HG02610 (cell line): ENCODE results near the gene MPC2.
"Not testable (repeated sequence)": the region's sequence is repeated elsewhere in the genome, so short reads cannot be mapped to it uniquely, and the experiment has no call there.

ENCODE experiments used
- ATAC-seq: cut with Tn5 transposase; IDR thresholded peaks from one replicate; pipeline ENCODE4 v1.9.1; 2021; ENCODE audit warnings: mild to moderate bottlenecking, moderate library complexity; ENCODE audit not compliant: unreplicated experiment

MPC2 gene

DNA sequence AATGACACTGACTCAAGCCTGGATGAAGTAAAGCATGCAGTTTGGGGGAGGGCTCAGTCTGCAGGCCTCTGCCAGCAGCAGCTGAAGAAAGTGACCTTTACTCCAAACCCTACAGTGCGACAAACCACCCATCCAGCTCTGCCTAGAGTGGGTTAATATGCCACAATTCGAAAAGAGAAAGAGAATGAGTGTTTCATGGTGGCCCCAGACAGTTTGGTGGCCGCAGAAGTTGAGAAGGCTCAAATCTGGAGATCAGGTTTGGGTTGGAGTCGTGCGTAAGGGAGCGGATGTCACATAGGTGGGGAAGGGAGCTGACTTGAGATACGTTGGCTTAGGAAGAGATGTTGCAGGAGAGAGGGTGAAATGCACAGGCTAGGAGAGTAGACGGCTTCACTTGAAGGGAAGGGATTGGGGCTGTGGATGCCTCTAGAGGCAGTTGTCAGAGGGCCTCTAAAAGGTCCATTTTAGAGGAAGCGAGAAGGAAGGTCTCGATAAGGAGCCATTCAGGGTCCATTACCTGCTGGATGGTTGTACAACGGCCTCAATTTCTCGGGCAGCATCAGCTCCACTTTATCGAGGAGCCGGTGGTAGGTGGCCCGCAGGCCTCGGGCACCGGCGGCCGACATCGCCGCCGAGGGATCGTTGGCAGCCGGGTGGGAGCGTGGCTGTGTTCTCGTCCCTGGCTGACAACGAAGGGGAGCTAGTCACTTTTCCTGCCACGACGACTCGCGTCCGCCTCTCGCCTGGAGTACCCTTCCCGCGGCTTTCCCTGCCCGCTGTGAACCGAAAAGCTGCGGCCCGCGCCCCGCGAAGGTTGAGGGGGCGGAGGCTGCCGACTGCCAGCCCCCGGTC, 1.4 kb downstream of the MPC2 start:
- peak; percentile 1 for ATAC-seq

DNA sequence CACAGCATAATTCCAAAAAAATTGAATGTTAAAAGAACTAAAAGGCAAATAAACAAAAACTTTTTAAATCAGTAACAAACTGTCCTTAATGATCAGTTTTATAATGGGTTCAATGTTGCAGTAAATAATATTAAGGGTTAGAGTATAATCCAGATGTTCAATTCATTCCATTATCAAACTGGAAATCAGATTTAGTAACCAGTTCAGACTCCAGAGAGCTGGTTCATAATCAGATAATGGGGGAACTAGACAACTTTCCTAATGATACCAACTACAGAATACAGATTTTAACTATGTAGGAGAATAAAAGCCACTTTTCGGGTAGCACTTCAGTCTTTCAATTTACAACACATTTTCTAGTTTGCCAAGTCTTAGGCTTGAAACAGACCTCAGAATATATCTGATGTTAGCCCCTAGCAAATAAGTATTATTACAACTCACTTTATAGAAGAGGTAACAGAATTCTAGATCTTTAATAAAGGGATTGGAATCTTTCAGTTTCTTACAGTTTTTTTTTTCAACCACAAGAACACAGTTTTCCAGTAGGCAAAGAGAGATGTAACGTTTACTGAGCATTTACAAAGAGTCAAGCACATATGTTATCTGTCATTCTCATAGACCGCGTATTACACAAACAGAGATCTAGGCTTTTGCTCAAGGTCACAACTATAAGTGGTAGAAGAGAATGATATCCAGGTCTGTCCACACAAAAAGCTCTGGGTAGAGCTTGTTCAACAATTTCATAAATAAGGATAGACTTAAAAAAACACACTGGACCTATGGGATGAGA, 2.3 kb downstream of the MPC2 start:
- no peak for ATAC-seq

DNA sequence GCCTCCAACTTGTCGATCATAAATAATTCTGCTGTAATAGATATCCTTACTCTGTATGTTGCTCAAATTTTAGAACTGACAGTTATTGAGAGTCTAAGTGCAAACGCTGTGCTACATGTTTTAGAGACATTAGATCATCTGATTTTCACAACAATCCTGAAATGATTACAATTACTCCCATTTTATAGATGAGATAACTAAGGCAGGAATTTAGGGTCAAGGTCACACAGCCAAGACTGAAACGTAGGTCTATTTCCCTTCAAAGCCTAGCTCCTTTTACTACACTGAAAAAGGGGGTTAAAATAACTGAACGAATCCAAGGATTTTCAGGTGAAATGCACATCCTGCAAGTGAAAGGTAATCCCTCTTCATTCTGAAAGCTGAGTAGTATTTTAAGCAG, 3.1 kb downstream of the MPC2 start:
- no peak for ATAC-seq

DNA sequence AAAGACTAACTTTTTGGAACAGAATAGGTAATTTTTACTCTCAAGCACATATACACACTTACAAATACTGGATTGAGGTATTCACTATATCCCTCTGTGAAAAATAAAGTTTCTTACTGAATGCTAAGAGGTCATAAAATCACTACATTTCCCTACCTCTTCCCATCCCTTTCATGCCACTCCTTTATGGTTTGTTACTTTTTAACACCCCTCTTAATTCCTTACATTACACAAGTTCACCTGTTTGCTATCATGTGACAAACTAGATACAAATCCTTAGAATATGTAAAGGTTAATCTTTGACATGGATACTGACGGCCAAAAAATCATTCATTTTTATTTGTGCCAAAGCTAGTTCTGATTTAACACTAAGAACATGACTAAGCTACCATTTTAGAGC, 7.1 kb downstream of the MPC2 start:
- no peak for ATAC-seq

DNA sequence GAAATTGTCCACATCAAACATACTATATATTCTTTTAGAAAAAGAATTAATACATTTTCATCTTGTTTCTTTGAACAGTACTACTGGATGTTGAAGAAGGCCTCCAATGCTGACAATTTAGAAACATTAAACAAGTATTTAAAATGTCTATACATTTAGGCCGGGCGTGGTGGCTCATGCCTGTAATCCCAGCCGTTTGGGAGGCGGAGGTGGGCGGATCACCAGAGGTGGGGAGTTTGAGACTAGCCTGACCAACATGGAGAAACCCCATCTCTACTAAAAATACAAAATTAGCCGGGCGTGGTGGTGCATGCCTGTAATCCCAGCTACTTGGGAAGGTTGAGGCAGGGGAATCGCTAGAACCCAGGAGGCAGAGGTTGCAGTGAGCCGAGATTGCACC, 8.0 kb downstream of the MPC2 start:
- not testable (repeated sequence) for ATAC-seq

DNA sequence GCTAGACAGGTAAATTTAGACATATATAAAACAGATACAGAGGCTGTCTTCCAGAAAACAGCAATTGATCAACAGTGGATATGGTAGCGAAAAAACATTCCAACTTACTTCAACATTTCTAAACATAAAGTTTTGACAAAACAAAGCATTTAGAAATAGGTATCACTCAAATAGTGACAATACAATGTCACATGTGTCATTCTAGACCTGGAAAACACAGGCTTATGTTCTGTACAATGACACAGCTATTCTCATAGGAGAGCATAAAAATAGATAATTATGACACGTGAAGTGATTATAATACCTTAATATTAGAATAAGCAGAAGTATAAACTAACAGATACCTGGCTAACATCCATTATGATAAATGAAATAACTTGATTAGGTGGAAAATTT, 8.4 kb downstream of the MPC2 start:
- ATAC-seq = no peak

DNA sequence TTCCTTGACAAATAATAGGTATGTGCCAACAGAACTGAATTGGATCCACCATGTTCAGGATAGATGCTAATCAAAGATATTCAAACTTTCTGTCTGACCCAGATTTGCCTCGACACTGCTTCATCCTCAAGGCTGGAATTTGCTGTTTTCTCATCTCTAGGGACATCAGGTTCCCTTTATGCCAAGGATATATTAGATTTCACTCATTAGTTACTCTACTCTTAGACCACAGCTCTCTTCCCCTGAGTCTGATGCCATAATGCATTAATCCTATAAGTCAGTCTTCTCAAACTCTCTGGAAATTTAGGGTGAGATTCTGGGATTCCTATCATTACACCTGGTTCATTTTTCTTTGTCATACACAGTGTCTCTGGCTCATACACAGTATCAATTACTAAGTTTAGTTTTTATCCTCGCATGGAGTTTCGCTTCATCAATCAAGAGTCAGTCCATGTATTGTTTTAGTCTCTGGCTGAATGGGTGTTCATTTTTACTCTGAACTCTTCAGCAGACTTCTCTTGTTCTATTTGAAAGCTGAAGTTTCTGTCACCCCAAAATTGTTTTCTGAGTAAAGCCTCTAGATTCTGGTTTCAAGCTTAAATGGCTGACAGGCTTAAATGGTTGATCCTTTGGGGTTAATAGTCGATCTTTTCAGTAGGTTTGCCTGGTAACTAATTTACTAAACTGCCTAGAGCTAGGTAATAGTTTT, 9.7 kb downstream of the MPC2 start:
- no peak for ATAC-seq

DNA sequence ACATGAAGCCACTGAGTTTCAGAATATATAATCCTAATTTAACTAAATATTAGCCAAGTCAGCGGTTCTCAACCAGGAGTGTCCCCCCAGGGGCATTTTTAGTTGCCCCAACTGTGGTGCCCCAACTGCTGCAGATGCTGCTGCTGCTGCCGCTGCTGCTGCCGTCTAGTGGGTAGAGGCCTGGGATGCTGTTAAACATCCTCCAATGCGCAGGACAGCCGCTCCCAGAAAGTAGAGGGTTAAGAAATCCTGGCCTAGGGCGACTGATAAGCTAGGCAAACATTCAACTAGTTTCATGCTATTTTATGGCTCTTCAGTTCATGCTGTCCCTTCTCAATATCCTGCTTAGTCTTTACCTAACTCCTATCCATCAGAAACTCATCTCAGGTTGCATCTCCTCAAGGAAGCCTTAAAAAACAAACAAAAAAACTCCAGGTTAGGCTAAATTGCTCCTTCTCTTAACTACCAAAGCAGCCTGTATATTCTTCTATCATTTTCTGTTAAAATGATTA, 10.3 kb downstream of the MPC2 start:
- no peak for ATAC-seq

DNA sequence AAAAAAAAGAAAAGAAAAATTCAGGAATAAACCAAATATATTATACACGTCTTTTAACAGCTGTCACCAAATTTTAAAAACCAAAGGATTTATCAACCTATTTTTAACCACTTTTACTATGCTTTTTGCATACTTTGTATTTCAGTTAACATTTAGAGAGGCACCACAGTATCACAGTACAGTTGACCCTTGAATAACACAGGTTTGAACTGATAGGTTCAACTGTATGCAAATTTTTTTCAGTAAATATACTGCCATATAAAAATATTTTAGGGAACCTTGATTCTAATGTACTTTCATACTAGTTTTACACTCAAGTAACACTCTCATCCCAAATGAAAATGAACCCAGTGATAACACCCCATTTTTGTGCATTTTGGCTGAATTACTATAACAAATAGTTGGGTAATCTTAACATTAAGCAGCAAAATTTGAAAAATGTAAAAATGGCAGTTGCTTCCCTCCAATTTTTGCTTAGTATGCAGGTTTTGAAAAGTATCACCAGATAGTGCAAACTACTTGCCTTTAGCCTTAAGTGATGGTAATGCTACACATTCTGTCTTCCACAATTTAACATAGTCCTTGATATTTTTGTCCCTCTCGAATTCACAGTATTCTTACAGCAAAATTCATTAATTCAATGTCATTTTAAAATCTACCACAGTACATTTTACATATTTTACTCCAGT, 12.2 kb downstream of the MPC2 start:
- no peak for ATAC-seq

DNA sequence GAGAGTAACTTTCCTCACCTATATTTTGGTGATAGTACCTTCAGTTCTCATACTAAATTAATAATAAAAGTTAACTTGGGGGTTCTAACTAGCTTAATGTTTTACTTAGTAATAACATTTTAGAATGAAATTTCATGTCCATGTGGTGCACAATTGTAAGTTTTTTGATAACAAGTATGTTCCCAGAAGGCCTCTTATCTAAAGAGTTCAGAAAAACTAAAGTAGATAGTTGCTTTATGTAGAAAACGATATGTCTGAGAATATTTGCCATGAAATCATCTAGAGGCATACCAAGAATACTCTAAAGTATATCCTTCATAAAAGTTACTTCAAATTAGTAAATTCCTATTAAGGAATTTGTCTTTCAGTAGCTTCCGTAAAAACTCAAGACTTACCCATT, 12.8 kb downstream of the MPC2 start:
- no peak for ATAC-seq

DNA sequence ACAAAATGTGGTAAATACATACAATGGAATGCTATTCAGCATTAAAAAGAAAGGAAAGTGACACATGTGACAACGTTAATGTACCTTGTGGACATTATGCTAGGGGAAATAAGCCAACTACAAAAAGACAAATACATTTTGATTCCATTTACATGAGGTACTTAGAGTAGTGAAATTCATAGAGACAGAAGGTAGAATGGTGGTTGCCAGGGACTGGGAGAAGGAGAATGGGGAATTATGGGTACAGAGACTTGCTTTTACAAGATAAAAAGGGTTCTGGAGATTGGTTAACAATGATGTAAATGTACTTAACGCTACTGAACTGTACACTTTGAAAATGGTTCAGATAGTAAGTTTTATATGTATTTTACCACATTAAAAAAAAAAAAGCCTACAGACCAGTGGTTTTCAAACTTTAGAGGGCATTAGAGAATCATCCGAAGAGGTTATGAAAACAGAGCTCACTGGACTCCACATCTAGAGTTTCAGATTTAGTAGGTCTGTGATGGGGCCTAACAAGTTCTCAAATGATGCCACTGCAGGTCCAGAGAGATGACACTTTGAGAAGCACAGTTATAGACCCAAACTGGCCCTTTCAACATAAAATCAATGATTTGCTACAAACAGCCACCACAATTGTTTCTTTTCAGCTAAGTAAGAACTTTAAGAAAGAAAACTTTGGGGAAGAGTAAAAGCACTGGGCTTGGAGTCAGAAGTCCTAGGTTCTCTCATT, 13.4 kb downstream of the MPC2 start:
- no peak for ATAC-seq

DNA sequence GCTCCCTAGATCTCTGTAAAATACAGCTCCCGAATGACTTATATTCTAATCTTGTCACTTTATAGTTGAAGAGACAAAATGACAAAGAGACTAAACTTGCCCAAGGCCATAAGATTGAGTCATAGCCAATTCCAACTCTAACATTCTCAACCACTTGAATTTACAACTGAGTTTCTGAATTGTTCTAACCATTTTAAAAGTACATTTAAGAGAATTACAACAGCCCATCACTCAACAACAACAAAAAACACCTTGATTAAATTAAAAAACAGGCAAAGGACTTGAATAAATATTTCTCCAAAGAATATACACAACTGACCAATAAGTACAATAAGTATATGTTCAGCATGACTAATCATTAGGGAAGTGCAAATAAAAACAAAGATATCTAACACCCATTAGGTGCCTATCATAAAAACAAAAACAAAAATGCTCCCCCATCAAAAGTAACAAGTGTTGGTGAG, 14.2 kb downstream of the MPC2 start:
- no peak for ATAC-seq

DNA sequence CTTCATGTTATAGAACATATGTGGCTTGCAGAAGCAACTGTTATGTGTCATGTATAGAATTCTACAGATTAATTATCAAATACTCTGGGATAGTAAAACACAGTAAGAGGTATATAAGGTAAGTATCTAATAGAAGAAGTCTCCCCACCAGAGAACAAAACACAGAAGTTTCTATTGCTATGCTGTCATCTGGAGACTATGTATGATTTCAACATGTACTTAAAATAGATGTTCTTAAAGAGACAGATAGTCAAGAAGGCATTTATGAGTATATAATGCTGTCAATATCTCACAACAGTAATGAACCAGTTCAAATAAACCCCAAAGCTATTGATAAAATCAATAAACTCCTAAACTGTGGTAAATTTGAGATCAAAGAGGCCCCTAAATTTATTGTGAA, 14.8 kb downstream of the MPC2 start:
- ATAC-seq = no peak

DNA sequence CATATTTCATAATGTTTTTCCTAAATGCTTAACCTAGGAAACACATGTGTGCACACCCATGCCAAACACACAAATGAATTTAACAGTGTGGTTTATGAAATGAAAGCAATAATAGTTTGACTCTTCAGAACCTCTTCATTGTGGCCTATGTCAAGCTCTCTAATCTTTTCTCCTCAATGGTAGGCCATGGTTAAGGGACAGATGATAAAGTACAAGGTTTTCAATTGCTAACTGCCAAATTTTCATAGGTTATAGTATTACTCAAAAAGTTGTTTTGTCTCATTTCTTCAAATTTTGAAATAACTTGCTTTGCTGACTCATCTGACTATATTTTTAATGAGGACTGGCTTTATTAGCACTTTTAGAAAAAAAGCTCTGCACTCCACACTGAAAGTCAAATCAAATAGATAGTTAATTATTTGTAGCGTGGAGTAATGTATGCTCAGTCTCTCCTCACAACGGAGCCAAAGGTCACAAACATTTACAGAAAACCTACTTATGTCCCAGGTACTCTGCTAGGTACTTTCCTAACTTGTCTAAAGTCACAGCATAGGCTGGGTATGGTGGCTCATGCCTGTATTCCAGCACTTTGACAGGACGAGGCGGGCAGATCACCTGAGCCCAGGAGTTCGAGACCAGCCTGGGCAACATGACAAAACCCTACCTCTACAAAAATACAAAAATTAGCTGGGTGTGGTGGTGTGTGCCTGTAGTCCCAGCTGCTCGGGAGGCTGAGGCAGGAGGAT, 19.9 kb downstream of the MPC2 start:
- no peak for ATAC-seq

DNA sequence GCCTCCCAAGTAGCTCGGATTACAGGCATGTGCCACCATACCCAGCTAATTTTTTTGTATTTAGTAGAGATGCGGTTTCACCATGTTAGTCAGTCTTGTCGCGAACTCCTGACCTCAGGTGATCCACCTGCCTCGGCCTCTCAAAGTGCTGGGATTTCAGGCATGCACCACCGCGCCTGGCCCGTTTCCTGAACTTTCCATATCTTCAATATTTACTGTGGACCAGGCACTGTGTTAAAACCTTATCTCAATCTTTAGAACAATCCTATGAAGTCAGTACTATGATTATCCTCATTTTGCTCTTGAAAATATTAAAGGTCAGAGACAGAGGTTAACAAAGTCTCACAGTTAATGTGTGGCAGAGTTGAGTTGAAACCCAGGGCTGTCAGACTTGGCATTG, 21.3 kb downstream of the MPC2 start:
- ATAC-seq = no peak

DNA sequence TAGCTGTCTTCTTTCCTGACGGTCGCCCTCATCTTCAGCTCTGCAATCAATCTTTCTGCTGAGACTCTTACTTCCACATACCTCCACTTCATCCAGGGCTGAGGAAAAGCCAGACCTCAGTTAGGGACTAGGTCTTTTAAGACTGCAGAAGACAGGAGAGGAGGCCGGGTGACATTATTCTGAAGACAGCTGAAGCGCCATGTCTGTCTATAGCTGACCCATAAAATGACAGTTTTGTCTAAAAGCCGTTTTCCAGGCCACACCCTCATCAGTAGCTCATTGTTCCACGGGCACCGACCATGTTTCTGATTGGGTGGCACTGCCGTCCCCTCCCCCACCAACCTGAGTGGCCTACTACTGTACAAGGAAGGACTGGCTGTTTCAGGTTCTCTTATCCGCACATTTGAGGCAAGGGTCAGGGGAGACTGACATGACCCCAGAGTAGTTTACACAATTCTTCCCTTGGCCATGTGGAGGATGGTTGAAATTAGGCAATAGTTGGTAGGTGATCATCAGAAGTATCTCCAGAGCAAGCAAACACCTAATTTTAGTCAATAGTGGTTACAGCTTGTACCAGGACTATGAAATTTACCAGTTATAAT, 22.9 kb downstream of the MPC2 start, which contains the start of gene ADCY10:
Gene ADCY10 (minus strand): TSS at position 240 of the 602 bp plus-strand sequence. CDS start 8,994 bp downstream, outside the sequence.
- ATAC-seq = no peak

DNA sequence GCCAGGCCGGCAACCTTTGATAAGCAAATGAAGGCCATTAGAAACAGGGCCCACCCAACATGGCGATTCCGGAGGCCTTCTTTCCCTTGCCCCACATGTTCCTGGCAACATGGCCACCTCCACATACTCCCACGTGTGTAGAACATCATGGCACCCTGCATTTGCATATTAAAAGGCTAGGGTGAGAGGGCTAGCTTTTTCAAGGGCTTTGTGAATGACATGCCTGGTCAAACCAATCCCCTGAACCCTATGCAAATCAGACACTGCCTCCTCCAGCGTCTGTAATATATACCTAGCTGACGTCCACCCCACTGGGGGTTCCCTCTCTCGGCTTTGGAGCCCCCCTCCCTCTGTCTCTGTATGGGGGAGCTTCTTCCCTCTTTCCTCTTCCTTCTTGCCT, 24.6 kb downstream of the MPC2 start:
- ATAC-seq = no peak

DNA sequence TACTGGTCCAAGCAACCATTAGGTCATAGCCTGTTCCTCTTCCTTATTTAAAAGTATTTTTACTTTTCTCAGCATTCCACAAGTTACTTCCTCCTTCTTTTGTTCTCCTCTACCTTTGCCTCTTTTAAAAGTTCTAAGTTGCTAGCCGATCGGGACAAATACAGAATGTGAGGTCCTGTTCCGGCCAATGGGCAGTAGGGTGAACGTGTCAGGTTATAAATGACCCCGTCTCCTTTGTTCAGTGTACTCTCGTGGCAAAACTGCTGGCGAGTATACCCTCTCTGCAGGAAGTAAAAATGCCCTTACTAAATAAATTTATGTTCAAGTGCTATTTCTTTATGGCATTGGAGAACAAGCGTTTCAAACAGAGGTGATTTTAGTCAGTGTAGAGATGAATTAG, 25.5 kb downstream of the MPC2 start:
- no peak for ATAC-seq

DNA sequence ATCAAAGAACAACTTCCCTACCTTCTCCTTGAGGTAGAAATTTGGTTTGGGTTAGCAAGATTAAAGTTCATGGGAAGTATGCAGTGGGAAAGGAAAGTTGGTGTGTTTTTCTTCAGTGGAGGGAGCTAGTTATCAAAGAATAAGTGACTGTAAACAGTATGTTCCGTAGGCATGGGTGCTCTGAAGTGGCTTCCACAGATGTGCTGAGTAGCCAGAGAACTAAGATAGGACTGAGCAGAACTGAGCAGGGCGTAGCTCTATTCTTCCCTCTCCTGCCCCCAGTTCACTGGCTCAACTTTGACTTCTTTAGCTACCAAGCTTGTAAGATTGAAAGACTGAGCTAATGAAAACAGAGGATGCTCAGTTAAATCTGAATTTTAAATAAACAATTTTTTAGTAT, 26.3 kb downstream of the MPC2 start:
- no peak for ATAC-seq
